ENCODE results near the gene ABCG8.

ABCG8 gene

GRCh38 chr2:43826305-43827250 lies 12.2 kb upstream of the ABCG8 start:
- DNase-seq (ENCODE audit: low read depth, low spot score), result no peak

DNA sequence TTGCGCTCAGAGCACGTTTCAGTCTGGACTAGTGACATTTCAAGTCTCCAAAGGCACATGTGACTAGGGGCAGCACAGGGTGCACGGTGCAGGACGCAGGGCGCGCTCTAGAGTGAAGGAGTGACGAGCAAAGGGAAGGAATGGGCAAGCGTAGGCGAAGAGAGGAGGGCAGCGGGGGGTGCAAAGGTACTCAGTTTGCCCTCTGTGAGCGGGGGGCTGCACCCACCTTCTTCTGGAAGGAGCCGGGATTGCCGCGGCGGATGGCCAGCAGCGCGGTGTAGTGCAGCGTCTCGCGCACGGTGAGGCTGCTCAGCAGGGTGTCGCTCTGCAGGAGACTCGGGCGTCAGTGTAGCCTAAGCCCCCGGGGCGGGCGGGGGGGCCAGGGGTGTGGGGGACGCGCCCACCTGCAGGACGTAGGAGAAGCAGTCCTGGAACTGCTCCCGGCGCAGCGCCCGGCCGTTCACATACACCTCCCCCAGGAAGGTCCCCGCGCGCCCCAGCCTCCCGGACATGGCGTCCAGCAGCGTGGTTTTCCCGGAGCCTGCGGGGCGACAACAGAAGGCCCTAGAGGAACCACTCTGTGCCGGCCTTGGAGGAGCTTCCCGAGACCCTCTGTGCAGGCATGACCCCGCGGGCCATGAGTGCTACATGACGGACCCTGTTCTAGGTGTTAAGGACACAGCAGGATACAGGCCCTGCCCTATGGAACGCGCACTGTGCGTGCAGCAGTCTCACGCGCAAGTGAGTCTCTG lies 7.1 kb upstream of the ABCG8 start:
- DNase-seq (ENCODE audit: low read depth, low spot score), result peak; percentile 35

DNA sequence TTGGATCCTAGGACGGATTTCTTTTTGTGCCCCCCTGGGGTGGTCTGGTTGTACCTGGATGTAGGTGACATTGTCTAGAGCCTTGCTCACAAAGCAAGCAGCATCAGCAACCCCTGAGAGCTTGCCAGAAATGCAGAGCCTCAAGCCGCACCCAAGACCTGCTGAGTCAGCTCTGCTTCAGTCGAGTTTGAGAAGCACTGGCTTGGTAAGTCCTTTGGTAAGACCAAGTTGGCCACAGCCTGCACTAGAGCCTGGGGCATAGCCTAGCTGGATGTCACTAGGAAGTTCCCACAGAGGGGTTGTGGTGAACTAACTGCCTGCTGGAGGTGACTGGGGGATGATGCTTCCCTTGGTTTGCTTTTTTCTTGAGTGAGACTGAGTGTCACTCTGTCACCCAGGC lies 6.3 kb upstream of the ABCG8 start:
- DNase-seq (ENCODE audit: low read depth, low spot score), result peak; percentile 18

DNA sequence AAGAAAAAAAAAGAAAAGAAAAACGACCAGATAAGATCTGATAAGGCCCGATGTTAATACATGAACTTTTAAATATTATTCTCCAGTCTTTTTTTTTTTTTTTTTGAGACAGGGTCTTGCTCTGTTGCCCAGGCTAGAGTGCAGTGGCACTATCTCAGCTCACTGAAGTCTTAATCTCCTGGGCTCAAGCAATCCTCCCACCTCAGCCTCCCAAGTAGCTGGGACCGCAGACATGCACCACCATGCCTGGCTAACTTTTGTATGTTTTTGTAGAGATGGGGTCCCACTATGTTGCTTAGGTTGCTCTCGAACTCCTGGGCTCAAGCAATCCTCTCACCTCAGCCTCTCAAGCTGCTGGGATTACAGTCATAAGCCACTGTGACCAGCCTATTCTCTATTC lies 1.7 kb upstream of the ABCG8 start:
- no peak for DNase-seq (ENCODE audit: low read depth, low spot score)

DNA sequence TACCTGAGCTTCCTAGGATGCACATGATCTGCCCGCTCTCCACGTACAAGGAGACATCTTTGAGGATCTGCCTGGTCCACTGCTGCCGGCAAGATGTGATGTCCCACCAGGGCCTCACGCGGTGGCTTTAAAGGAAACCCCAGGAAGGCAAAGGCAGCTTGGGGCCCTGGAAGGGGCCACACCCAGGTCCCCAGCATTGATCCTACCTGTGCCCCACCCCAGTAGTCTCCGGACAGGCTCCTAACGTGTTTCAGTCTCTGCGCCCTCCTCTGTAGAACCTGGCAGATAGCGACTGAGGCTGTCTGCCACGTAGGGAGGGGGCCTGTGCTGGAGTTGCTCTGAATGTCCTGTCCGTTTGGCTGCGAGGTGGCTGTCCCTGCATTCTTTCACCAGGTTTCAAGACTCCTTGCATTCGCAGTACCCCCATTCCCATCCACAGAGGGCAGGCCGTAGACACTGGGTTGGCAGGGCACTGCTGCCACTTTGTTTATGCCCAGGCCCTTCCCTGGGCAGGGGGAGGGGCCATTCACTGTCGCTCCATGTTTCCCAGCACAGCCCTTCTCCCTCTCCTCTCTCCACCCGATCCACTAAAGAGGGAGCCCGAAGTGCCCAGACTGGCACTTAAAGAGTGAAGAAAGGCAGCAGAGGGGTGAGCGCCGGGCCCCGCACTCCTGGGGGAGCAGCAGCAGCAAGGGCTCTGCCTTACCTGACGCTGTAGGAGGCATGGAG lies 776 bp upstream of the ABCG8 start:
- DNase-seq (ENCODE audit: low read depth, low spot score), result no peak

- no peak for DNase-seq (ENCODE audit: low read depth, low spot score)
Observed at GRCh38 chr2:43839776-43840564, 1.2 kb downstream of the ABCG8 start.

- no peak for DNase-seq (ENCODE audit: low read depth, low spot score)
Observed at GRCh38 chr2:43840965-43841364, 2.2 kb downstream of the ABCG8 start.

DNA sequence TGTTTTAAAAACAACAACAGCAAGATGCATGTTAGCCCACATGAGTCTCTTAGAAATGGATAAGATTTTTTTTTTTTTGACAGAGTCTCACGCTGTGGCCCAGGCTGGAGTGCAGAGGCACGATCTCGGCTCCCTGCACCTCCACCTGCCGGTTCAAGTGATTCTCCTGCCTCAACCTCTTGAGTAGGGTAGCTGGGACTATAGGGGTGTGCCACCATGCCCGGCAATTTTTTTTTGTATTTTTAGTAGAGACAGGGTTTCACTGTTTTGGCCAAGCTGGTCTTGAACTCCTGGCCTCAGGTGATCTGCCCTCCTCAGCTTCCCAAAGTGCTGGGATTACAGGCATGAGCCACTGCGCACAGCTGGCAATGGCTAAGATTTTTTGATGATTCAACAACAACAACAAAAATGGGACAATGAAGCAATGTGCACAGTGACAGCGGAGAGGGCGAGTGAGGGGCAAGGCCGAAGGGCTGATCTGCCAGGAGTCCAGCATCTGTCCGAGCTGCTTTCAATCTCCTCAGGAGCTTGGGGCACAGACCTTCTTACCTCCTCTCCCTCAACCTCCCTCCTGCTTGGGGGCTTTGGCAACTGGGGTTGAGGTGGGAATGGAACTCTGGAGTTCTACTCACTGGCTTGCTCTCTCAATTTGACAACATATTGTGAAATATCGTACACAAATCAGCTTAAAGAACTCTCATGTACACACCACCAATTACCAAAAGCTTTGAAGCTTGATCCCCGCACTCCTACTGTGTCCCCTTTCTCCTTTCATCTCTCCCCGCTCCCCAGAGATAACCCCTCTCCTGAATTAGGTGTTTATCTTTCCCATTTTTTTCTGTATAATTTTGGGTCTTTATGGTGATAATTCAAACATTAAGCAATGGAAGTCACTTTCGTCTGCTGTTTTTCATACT lies 3.4 kb downstream of the ABCG8 start:
- no peak for DNase-seq (ENCODE audit: low read depth, low spot score)

- no peak for DNase-seq (ENCODE audit: low read depth, low spot score)
Observed at GRCh38 chr2:43842866-43843226, 4.1 kb downstream of the ABCG8 start.

DNA sequence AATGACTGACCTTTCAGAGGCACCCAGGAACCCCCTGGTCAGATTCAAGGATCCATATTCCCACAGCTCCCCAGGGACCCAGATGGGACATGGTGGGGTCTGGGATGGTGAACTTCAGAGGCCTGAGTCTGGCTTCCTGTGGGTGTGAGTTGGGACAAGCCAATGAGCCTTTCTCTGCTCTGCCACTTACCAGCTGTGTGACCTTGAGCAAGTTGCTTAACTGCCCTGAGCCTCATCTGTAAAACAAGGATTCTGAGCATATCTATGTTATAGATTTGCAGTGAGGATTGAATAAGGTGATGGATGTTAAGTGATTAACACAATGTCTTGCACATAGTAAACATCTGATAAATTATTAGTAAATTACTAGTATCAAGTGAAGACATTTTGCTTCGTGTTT lies 6.4 kb downstream of the ABCG8 start:
- no peak for DNase-seq (ENCODE audit: low read depth, low spot score)

GRCh38 chr2:43846140-43846793 lies 7.5 kb downstream of the ABCG8 start:
- DNase-seq (ENCODE audit: low read depth, low spot score), result no peak

- no peak for DNase-seq (ENCODE audit: low read depth, low spot score)
Observed at GRCh38 chr2:43848214-43848613, 9.4 kb downstream of the ABCG8 start.

GRCh38 chr2:43851011-43851980 lies 12.5 kb downstream of the ABCG8 start:
- DNase-seq (ENCODE audit: low read depth, low spot score), result no peak

- no peak for DNase-seq (ENCODE audit: low read depth, low spot score)
Observed at GRCh38 chr2:43852196-43852730, 13.5 kb downstream of the ABCG8 start.

DNA sequence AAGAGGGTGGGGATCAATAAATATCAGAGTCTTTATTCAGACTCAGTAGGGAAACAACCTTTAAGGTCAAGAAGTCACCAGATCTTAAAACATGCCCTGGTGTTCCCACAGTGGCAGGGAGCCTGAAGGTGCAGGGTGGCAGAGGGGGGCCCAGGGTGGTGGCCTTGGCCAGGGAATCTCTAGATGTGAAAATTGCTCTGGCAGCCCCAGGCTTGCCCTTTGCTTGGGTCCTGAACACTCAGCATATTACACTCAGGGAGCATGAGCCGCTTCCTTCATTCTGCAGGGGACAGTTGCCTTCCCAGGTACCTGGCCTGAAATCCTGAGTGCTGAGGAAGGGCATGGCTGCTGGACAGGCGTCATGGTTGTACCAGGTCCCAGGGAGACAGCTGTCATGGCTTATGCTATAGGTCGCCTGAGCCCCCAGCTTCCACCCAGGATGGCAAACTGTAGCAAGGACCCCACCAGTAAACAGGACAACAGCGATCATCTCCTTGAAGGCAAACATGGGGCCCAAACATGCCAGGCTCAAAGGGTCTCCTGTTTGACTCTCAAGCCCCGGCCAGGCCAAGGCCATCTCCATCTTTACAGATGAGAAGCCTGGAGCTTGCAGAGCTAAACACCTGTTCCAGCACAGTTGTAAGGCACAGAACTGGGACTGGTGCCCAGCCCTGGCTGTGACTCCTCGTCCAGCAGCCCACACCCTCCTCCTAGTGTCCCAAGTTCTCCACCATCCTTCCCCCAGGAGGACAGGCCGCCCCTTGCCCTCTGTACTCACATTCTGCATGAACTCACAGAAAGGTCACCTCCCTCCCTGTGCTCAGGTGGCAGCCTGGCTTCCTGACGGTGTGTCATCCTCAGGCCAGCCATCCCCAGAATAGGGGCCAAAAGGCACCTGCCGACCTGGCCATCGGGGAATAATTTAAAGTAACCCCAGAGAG lies 14.6 kb downstream of the ABCG8 start:
- no peak for DNase-seq (ENCODE audit: low read depth, low spot score)

DNA sequence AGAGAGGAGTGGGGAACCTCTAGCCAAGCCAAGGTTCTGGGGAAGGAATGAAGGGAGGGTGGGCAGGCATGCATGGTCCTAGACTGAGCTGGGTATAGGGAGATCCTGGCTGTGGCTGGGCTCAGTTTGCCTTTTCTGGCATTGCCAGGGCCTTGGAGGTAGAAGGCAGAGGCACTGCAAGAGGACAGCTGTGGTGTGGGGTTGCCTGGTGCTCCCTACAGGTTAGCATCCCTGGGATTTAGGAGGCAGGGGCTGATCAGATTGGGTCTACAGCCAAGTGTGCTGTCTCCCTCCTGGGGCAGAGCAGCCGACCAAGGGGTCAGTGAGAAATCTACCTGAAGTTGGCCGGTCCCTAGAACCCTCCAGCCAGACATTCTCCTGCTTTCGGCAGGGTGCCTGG lies 15.9 kb downstream of the ABCG8 start:
- no peak for DNase-seq (ENCODE audit: low read depth, low spot score)

DNA sequence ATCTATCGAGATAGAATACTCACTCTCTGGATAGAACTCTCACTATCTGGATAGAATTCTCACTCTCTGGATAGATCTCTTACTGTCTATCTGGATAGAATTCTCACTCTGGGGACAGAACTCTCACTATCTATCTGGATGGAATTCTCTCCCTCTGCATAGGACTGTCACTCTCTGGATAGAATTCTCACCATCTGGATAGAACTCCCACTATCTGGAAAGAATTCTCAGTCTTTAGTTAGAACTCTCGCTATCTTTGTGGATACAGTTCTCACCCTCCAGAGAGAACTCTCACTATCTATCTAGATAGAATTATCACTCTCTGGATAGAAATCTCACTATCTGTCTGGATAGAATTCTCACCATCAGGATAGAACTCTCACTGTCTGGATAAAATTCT lies 16.5 kb downstream of the ABCG8 start:
- DNase-seq (ENCODE audit: low read depth, low spot score), result no peak
